LHCN-M2 (cell line): ENCODE data around the gene ELMO2. TPM values are rescaled to one million over a fixed set of nuclear protein-coding genes. Genes with fewer than 3 reads are reported as not detected.

Source experiments
- DNase-seq: peaks from one replicate; pipeline ENCODE4 v3.0.0-alpha.2; 2012; ENCODE audit warnings: low read depth
- total RNA-seq: library from RNA; depleted of rRNA; stranded (reverse); fragments of >200 nt; gene quantifications from 2 replicates; pipeline ENCODE4 v1.2.3, GENCODE V29; 2014

ELMO2 gene
- total RNA-seq, 1 experiment from 2014 or later, result 33.8 TPM

DNA sequence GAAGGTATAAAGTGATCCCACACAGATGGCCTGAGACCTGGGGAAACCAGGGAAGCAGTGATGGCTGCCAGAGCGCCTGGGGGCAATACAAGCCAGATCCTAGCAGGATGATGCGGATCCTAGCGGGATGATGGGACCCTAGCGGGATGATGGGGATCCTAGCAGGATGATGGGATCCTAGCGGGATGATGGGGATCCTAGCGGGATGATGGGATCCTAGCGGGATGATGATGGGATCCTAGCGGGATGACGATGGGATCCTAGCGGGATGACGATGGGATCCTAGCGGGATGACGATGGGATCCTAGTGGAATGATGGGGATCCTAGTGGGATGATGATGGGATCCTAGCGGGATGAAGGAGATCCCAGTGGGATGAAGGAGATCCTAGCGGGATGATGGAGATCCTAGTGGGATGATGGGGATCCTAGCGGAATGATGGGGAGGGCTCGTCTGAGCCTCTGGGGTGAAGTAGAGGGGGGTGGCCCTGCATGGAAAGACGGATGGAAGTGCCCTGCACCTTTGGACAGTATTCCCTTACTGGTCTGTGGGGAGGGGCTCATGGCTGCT is 54.0 kb downstream of the ELMO2 start:
- no peak for DNase-seq

DNA sequence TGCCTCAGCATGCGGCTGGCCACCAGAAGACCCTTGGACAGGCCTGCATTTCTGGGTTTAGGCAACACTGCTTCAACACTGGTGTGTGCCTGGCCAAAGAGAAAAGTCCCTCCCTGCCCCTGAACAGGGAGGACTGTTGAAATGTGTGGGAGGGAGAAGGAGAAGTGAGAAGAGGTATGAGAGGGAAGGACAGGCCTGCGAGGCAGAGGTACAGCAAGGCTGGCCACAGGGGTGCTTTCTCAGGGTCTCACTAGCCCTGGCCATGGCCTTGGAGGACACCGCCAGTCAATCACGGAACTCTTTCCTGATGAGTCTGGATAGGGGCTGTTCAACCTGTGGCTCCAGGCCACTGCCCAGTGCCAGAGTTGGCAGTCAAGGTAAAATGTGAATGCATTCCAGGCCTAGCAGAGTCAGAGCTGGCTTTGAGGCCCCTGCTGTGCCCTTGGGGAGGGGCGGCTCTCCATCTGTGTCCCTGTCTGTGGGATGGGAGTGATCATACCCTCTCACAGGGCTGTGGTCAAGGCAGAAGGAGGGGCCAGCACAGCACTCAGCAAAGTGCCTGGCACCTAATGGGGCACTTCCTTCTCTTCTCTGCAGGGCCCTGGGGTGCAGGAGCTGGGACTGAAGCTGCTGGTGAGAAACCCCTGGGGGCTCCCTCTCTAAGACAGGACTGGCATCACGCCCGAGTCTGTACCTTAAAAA is 54.9 kb downstream of the ELMO2 start:
- no peak for DNase-seq

DNA sequence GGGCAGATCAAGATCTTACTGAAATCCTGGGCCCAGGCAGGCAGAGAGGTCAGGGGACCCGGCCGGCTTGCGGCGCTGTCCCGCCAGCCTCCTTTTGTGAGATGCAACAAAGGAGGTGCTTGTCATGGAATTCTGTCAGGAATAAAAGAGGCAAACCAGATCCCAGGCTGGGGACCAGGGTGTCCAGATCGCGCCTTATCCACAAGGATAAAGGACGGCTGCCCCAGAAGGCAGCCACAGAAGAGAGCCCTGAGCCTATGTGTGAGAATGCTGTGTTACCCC is 55.5 kb downstream of the ELMO2 start:
- DNase-seq, result no peak

DNA sequence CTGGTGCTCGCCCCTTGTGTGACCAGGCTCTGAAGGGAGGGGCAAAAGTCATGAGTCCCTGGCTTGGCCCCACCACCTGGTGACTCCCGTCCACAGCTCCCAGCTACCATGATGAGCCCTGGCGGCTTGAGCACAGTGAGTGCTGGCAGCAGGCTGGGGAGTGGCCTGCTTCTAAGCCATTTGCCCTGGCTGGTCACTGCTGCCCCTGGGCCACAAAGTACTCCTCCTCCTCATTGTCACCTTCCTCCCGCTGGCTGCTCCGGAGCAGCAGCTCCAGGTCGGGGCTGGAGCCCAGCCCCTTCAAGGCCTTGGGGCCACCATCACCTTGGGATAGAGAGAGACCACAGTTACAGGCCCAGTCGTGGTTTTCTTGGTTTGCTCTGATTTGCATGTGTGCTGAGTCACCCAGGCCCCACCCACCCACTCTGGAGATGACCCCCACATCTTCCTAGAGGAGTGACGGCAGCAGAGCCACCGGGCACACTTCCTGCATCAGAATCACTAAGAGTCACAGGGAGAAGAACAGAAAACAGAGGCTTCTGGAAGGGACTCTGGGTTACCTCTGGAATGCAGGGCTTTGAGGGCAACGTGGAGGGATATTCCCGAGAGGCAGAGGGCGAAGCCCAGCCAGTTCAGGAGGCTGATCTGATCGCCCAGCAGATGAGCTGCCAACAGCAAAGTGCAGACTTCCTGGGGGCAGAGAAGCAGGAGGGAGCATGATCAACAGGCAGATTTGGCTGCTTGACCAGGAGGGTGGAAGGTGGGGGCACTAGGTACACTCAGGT is 56.0 kb downstream of the ELMO2 start:
- peak; percentile 82 for DNase-seq

DNA sequence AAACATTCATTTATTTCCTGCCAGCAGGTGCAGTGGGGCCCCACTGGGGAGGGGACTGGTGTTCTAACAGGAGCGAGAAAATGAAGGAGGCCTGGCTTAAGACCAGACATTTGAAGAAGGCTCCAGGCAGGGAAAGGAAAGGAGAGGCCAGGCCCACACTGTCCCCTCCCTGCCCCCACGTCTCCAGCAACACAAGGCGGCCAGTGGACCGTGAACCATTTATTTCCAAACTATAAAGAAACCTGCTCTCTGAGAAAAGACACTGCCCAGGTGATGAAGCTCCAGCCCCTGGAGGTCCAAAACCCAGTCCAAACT is 56.7 kb downstream of the ELMO2 start:
- DNase-seq, result no peak

DNA sequence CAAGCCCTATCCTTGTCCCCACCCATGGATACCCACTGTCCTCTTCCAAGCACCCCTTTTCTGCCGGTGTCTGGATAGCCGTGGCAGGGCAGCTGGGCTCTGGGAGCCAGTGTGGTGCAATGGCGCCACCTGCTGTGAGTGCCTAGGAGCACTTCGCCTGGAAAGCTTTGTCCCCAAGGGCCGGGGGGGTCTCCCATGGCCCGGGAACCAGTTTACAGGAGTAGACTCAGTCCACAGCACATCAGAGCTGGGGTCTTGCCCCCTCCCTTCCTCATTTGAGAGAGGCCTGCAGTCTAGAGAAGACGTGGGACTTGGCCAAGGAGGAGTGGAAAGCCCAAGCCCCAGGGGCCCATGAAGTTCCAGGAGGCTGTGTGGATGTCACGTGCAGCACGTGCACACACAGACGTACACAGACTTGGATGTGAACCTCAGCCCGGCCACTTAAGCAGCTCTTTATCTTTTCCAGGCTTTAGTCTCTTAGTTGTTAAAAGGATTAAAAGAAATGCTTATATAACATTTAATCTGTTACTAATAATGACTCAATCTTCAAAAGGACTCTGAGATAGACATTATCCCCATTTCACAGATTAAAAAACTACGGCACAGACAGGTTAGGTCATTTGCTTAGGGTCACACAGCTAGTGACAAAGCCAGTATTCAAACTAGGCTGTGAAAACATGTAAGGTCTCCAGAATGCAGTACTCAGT is 57.2 kb downstream of the ELMO2 start:
- DNase-seq, result peak; percentile 35

DNA sequence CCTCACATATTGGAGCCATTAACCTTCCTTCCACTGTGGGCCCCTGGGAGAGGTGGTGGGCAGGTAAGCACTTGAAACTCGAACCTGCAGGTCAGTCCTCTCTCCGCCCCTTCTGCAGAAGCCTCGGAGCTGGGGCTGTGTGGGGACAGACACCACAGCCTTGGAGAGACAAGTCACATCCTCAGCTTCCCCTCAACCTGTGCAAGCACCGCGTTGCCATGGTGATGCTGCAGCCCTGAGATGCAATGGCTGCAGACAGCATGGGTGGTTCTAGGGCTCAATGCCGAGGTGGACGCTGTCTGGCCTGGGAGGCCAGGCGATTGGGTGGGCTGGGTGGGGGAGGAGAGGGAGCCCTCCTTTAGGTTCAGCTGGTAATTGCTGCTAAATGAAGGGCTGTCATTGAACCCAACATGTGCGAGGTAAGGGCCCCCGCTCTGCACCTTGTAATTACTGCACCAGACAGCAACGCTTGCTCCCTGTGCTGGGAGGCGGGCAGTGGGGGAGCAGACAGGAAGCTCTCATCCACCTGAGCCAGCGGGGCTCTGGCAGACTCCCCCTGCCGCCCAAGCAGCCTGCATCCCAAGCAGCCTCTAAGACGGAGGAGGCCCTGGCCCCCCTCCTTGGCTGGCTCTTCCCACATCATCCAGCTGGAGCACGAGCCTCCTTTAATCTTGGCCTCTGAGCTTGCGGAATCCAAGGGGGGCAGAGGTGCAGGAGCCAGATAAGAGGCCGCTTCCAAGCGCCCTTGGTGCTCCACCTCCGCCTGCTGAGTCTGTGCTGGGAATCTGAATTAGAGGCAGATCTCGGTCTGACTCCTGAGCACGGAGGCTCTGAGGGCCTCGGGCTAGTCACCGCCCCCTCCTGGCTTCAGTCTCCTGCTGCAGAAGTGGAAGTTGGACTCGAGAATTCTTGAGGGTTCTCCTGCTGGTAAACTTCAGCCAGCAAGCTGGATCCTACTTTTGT is 58.3 kb downstream of the ELMO2 start:
- DNase-seq, result no peak

DNA sequence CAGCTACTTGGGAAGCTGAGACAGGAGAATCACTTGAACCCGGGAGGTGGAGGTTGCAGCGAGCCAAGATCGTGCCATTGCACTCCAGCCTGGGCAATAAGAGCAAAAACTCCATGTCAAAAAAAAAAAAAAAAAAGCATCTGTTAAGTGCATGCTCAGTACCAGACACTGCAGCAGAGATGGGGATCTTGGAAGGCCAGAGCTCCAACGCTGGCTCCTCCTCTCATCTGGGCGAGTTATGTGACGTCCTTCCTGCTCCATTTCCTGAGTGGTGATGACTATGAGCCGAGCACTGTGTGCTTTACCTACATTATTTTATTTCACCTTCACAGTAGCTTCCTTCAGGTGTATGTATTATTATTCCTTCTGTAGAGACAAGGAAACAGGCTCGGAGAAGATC is 59.6 kb downstream of the ELMO2 start:
- no peak for DNase-seq

DNA sequence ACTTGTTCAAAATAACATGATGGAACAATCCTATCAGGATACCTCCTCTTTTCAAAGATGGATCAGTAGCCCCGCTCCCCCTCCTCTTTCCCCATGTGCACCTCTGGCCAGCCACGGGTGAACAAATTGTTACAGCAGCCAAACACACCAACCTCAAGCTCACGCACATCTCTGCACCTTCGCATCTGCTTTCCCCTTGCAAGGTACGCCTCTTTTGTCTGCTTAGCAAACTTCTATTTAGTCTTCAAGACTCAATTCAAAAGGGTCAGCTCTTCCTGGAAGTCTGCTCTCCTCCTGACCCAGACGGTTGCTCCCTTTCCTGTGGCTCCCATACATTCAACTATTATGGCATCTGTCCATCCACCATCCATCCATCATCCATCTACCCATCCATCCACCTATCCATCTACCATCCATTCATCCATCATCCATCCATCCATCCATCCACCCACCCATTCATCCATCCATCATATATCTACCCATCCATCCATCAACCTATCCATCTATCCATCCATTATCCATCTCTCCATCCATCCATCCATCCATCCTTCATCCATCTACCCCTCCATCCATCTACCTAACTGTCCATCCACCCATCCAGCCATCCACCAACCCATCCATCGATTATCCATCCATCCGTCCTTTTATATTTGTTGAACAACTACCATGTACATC is 61.8 kb downstream of the ELMO2 start:
- DNase-seq, result no peak

DNA sequence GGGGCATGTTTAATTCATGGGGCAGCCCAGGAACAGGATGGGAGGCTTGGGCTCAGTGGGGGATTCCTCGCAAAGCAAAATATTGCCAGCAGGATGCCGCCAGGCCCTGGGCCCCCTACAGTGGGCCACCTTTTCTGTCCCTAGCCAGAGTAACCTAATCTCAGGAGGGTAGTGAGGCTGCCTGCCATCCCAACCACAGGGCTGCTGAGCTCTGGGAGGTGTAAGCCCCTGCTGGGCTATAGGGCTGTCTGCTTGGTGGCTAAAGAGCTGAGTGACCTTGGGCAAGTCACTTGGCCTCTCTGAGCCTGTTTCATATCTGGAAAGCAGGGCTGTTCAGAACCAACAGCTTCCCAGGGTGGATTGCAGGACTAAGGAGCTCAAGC is 62.4 kb downstream of the ELMO2 start:
- no peak for DNase-seq

DNA sequence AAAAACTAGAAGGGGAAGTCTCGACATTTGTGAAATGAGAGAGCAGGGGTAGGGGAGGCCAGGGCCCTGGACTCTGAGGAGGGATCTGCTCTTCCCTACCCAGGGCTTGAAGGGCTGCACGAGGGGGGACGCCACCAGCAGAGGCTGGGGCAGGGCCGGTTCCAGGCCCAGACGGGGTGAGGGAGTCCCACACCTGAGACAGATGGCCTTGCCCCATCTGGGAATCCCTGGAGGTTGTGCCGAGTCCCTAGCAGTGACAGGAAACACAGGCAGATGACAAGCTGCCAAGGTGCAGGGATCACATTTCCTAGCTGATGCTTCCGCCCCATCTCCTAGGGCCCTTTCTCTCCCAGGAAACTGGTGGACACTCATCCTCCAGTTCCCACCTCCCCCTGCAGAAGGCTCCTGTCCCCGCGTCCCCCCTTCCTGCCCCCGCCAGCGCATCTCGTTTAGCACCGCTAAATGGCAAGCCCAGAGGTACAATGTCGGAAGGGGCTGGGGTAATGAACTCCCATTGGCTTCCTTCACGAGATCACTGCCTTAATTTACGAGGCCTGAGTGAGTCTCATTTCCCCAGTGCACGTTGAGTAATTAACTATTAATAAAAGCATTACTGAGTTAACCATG is 63.0 kb downstream of the ELMO2 start:
- no peak for DNase-seq

DNA sequence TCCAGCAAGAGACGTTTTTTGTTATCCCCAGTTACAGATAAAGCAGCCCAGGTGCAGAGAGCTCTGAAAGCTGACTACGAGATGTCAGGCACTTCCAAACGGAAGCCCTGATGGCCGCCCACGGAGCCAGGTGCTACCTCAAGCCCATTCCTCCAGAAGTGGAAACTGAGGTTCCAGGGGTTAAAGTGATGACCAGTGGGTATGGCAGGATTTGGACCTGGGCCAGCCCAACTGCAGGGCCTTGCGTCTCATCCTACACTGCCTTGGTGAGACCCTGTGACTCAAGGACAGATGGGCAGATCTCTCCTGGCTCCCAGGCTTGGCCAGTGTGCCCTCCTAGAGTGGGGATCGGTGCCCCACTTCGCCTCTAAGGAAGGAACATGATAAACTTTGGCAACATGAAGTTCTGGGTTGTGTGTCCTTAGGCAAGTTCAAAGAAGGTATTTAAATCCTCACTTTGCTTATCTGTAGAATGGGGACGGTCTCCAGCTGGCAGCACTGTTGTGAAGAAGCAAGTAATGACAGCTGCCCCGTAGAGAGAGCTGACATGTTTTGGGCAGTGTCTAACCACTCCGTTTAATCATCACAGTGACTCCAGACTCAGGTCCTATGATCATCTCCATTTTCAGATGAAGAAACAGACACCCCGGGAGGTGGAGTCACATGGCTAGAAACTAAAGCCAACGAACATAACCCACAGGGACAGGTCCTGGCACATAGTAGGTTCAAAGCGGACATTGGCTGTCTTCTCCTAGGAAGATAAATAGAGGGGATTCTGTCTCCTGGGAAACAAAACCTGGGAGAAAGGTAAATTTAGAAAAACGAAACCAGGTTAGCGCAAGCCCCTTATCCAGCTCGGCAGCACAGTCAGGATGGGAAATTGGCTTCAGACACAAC is 63.7 kb downstream of the ELMO2 start:
- DNase-seq, result peak; percentile 31

DNA sequence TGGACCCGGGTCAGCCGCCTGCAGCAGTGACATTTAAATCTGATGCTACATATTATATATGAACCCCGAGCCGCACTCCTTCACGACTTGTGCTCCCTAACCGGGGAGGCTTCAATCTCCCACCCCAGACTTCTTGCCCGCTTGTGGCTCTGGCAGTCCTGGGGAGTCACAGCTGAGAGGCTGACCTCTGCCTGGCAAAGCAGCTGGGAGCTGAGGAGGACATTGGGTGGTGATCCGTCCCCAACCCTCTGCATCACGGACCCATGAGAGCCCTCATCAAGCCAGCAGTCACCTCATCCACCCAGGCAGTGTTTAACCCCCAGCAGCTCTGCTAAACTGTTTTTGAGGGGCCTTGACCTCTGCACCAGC is 64.4 kb downstream of the ELMO2 start:
- no peak for DNase-seq

DNA sequence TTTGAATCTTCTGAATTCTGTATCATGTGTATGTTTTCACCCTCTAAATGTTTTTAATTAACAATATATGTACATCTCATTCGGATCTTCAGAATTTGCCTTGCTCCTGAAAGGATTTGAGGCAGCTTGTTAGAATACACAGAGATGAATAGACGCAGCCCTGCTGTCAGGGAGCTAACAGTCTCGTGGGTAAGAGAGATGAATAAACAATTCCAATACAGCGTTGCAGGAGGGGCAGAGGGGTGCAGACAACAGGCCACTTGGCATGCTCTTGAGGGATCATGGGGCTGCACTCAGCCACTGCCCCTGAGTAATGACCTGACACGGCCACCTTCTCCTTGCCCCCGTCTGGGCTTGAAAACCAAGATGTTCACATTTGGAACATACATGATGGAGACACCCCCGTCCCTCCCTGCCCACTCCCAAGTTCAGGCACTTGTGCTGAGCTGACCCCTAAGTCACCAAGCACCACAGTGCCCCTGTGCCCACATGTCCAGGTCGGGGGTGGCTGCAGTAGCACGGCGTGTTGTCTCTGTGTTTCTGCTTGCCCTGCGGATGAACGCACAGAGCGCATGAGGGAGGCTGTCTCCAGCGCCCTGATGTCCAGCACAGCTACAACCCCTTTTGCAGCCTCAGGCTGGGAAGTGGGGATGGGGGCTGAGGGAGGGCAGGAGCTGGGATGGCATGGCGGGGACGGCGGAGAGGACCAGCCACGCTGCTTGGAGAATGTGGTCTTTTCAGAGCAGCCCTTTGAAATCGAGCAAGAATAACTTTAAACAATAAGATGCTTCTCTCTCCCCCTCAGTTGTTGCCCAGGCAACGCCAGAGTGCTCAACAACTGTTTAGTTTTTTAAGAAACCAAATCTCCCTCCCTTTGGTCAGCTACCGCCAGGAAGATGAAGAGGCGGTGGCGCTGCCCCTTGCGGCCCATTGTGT is 65.1 kb downstream of the ELMO2 start:
- no peak for DNase-seq

DNA sequence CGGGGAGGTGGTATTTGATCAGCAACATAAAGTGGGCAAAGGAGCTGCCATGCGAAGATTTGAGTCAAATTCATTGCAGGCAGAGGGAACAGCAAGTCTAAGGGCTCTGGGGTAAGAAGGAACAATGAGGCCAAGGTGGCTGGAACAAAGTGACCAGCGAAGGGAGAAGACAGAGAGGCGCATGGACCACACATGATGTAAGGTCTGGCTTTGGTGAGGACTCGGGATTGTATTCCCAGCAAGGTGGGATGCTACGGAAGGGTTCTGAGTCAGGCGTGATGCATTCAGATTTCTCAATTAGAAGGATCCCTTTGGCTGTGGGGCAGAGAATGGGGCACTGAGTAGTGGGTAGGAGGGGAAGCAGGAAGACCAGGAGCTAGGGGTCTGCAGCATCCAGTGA is 67.4 kb downstream of the ELMO2 start:
- no peak for DNase-seq

DNA sequence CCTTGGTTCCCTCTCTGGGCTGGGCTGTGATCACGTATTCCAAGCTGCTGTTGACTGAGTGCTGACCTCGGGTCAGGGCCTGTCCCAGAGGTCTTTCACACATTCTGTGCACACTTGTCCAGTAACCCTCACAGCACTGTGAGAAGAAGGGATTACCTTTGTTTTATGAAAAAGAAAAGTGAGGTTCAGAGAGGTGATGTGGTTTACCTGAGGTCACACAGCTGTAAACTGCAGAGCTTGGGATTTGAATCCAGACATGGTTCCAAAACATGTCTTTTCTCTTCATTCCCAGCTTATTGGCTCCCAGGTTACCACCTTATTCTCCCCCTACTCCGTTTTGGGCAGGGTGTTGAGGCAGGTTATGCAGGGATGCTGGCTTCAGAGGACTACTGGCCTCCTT is 69.7 kb downstream of the ELMO2 start:
- no peak for DNase-seq

DNA sequence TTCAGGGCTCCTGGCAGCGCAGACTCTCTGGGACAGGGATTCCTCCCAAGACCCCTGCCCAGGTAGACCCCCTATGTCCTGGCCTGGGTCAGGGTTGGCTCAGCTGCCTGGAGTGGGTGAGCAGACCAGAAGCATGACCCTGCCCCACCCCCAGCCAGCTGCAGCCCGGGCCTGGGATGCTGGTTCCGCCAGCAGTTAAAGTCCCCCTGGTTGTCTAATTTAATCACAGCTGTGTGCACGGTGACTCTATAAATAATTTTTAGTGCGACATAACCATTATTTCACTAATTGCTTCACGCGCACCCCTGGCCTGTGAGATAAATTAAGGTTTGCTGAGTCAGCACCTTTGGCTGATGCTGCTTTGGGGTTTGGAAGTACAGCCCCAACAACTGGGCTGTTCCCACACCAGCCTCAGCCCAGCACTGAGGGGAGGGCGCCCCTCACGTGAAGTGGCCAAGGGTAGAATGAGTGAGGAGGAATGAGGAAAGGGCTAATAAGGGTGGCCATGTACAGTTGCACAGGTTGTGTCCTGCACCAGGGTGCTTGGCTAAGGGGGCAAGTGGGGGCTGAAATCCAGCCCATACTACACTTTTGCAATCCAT is 72.0 kb downstream of the ELMO2 start:
- DNase-seq, result no peak
